ENCODE measurements around the gene MCIDAS. TPM values are rescaled to one million over a fixed set of nuclear protein-coding genes. Genes with fewer than 3 reads are reported as not detected.

Gene MCIDAS
- total RNA-seq, 1 experiment from 2014 or later, result 6.4 TPM

- ChIA-PET CTCF (no interaction called here), RAD21 (ENCODE audit: low non-redundant PET in 1 of 2, low total read pairs in 2 of 2, uncharacterized antibody in 2 of 2, unreplicated experiment in 2 of 2) (no interaction called here), POLR2A (no interaction called here)
- no peaks in the 10 kb centered on the region for H3K9me2 ChIP-seq (ENCODE audit: insufficient read depth)
- no peaks in the 10 kb centered on the region for H4K20me1 ChIP-seq (ENCODE audit: insufficient read depth)
- 0 out of 4 replicates have a peak, but pooled peaks cover 0 to under 1% of the 10 kb centered on the region in 2 experiments for H3K36me3 ChIP-seq (ENCODE audit: control insufficient read depth in 1 of 2, insufficient read depth in 2 of 2, low read length in 2 of 2)
- intact Hi-C loops (cut with micrococcal nuclease), result loop anchor here (2.0 to 5.0 kb wide), 5 partner anchors 41 to 694 kb away; partner anchors contain the start of genes CDC20B, DHX29 and MTREX
- peaks cover 3% of the 10 kb centered on the region; the same call in 1 of the 2 replicates for H3K79me2 ChIP-seq (ENCODE audit: insufficient read depth, low read length)
- peaks cover 10 to 26% of the 10 kb centered on the region in 2 experiments for H3K4me1 ChIP-seq (ENCODE audit: control insufficient read depth in 1 of 2, insufficient read depth in 2 of 2, low read length in 2 of 2)
- ATAC-seq (no peak), DNase-seq (ENCODE audit: low read depth, low spot score) (no peak)
- no peaks in the 10 kb centered on the region for H3K9me3 ChIP-seq (ENCODE audit: control insufficient read depth in 1 of 2, insufficient read depth in 1 of 2, low read depth in 1 of 2, low read length in 2 of 2)
- peak overlapping the region; percentile 92 for H3K4me2 ChIP-seq (ENCODE audit: low read length)
- H3K27ac ChIP-seq (ENCODE audit: low read depth, low read length), result peak overlapping the region; percentile 92
- H3K4me3 ChIP-seq (replicated peaks in 1 of 2; ENCODE audit: low read depth in 1 of 2, low read length in 2 of 2), result peak overlapping the region; percentile 62 to 75
- H3K9ac ChIP-seq (ENCODE audit: low read length), result peak overlapping the region; percentile 85
- TSS peak; percentile 57 for BruUV-seq (replicated peaks)
- TF ChIP-seq POLR2A (IDR thresholded peaks at IDR 0.05; ENCODE audit: borderline replicate concordance, extremely low read depth, insufficient read depth, insufficient read length) (peak; percentile 4), ZFX (IDR thresholded peaks at IDR 0.05) (no peak)
- no peaks in the 10 kb centered on the region for H3K27me3 ChIP-seq (ENCODE audit: insufficient read depth, low read length)
- peak overlapping the region; percentile 84 for H2AFZ ChIP-seq (ENCODE audit: low read depth, low read length, poor library complexity, severe bottlenecking)
Measured at GRCh38 chr5:55227664-55228430, 732 bp upstream of the MCIDAS start.

- Histone ChIP-seq H3K27me3 (ENCODE audit: insufficient read depth, low read length) (no peaks in the 10 kb centered on the region), H4K20me1 (ENCODE audit: insufficient read depth) (no peaks in the 10 kb centered on the region), H3K4me1 (ENCODE audit: control insufficient read depth in 1 of 2, insufficient read depth in 2 of 2, low read length in 2 of 2) (peaks cover 10 to 19% of the 10 kb centered on the region in 2 experiments), H3K9me3 (ENCODE audit: control insufficient read depth in 1 of 2, insufficient read depth in 1 of 2, low read depth in 1 of 2, low read length in 2 of 2) (no peaks in the 10 kb centered on the region), H3K36me3 (ENCODE audit: control insufficient read depth in 1 of 2, insufficient read depth in 2 of 2, low read length in 2 of 2) (peaks cover 2 to 5% of the 10 kb centered on the region in 2 experiments; a peak in 1 of 4 replicates), H3K4me3 (replicated peaks in 1 of 2; ENCODE audit: low read depth in 1 of 2, low read length in 2 of 2) (peak overlapping the region; percentile 62 to 75), H3K4me2 (ENCODE audit: low read length) (peak overlapping the region; percentile 92), H3K79me2 (ENCODE audit: insufficient read depth, low read length) (peaks cover 3% of the 10 kb centered on the region; the same call in 1 of the 2 replicates), H2AFZ (ENCODE audit: low read depth, low read length, poor library complexity, severe bottlenecking) (no peak overlapping the region), H3K27ac (ENCODE audit: low read depth, low read length) (peak overlapping the region; percentile 92), H3K9me2 (ENCODE audit: insufficient read depth) (no peaks in the 10 kb centered on the region), H3K9ac (ENCODE audit: low read length) (peak overlapping the region; percentile 85)
- POLR2A ChIA-PET, result interaction anchor here (0.8 to 1.6 kb wide), 4 partner anchors 9 to 81 kb away, joined by 3 to 9 read pairs (median 3); partner anchors contain the start of genes DHX29 and MTREX
- DNase-seq (ENCODE audit: low read depth, low spot score), result peak; percentile 72
- BruUV-seq (replicated peaks), result no TSS peak
- ATAC-seq, result peak; percentile 85
- intact Hi-C loops (cut with micrococcal nuclease), result loop anchor here (2.0 to 5.0 kb wide), 5 partner anchors 39 to 696 kb away; partner anchors contain the start of genes CDC20B, DHX29 and MTREX
- CTCF ChIA-PET, result interaction anchor here (0.8 to 1.7 kb wide), 4 partner anchors 8 to 466 kb away, joined by 3 to 8 read pairs (median 4); partner anchors contain the start of gene CDC20B
- RAD21 ChIA-PET (ENCODE audit: low non-redundant PET in 1 of 2, low total read pairs in 2 of 2, uncharacterized antibody in 2 of 2, unreplicated experiment in 2 of 2), result no interaction called here
- TF ChIP-seq EGR1 (IDR thresholded peaks at IDR 0.05; ENCODE audit: low read depth) (no peak), SRF (IDR thresholded peaks at IDR 0.05; ENCODE audit: low read depth) (no peak), EZH2phosphoT487 (IDR thresholded peaks at IDR 0.05; ENCODE audit: borderline replicate concordance) (no peak), POLR2AphosphoS5 (IDR thresholded peaks at IDR 0.05; ENCODE audit: low read depth, low read length) (peak; percentile 73), RAD21 (IDR thresholded peaks at IDR 0.05; ENCODE audit: low read depth) (no peak), YY1 (IDR thresholded peaks at IDR 0.05; ENCODE audit: extremely low read depth, insufficient replicate concordance, low read depth, low read length) (peak; percentile 79), CTCF (IDR thresholded peaks at IDR 0.05 in 2 of 3, conservative IDR thresholded peaks at IDR 0.05 in 1 of 3; ENCODE audit: borderline replicate concordance in 1 of 3, insufficient read depth in 1 of 3, low read depth in 2 of 3, low read length in 2 of 3) (peak in 2 of 3 experiments; percentile 83 to 92; a peak in 4 of 6 replicates), CBX3 (IDR thresholded peaks at IDR 0.05; ENCODE audit: low read depth) (no peak), EZH2 (IDR thresholded peaks at IDR 0.05) (no peak), JUND (IDR thresholded peaks at IDR 0.05) (no peak), SP1 (IDR thresholded peaks at IDR 0.05; ENCODE audit: low read depth) (no peak), POLR2A (IDR thresholded peaks at IDR 0.05; ENCODE audit: borderline replicate concordance, extremely low read depth, insufficient read depth, insufficient read length) (peak; percentile 71)
Measured at GRCh38 chr5:55226027-55226933, 835 bp downstream of the MCIDAS start.

Measured in HCT116 (cell line).